ENCODE results near the gene EGF.
"Not testable (repeated sequence)": the region's sequence is repeated elsewhere in the genome, so short reads cannot be mapped to it uniquely, and the experiment has no call there.

EGF gene

GRCh38 chr4:109915385-109916026 lies 2.8 kb downstream of the EGF start:
- no peak for DNase-seq

- no peak for DNase-seq
Observed at GRCh38 chr4:109916027-109916409, 3.3 kb downstream of the EGF start.

- no peak for DNase-seq
Observed at GRCh38 chr4:109921384-109921808, 8.7 kb downstream of the EGF start.

- DNase-seq, result no peak
Observed at GRCh38 chr4:109925396-109925795, 12.7 kb downstream of the EGF start.

GRCh38 chr4:109928327-109929045 lies 15.8 kb downstream of the EGF start:
- DNase-seq, result no peak

GRCh38 chr4:109930464-109930863 lies 17.8 kb downstream of the EGF start:
- no peak for DNase-seq

- no peak for DNase-seq
Observed at GRCh38 chr4:109930872-109931271, 18.2 kb downstream of the EGF start.

GRCh38 chr4:109931318-109931717 lies 18.6 kb downstream of the EGF start:
- no peak for DNase-seq

GRCh38 chr4:109937352-109937751 lies 24.7 kb downstream of the EGF start:
- not testable (repeated sequence) for DNase-seq

- DNase-seq, result no peak
Observed at GRCh38 chr4:109939190-109939589, 26.5 kb downstream of the EGF start.

- DNase-seq, result no peak
Observed at GRCh38 chr4:109942292-109942926, 29.7 kb downstream of the EGF start.

GRCh38 chr4:109943745-109944144 lies 31.1 kb downstream of the EGF start:
- DNase-seq, result no peak

- no peak for DNase-seq
Observed at GRCh38 chr4:109944591-109944990, 31.9 kb downstream of the EGF start.

- DNase-seq, result no peak
Observed at GRCh38 chr4:109945056-109945455, 32.4 kb downstream of the EGF start.

- no peak for DNase-seq
Observed at GRCh38 chr4:109946120-109946519, 33.4 kb downstream of the EGF start.

GRCh38 chr4:109947457-109947856 lies 34.8 kb downstream of the EGF start:
- DNase-seq, result no peak

GRCh38 chr4:109947918-109948317 lies 35.2 kb downstream of the EGF start:
- no peak for DNase-seq

GRCh38 chr4:109949099-109949718 lies 36.5 kb downstream of the EGF start:
- DNase-seq, result not testable (repeated sequence)

- DNase-seq, result no peak
Observed at GRCh38 chr4:109952612-109953011, 39.9 kb downstream of the EGF start.

GRCh38 chr4:109953556-109953955 lies 40.9 kb downstream of the EGF start:
- no peak for DNase-seq

- DNase-seq, result no peak
Observed at GRCh38 chr4:109955146-109955545, 42.5 kb downstream of the EGF start.

- no peak for DNase-seq
Observed at GRCh38 chr4:109957227-109957626, 44.5 kb downstream of the EGF start.

GRCh38 chr4:109959195-109959594 lies 46.5 kb downstream of the EGF start:
- no peak for DNase-seq

- no peak for DNase-seq
Observed at GRCh38 chr4:109962401-109962800, 49.7 kb downstream of the EGF start.
